Stimulated activated CD8-positive, alpha-beta memory T cell treated with anti-CD3 and anti-CD28 coated beads, Interleukin-7, amount 100 ng/mL, for 4 hours (primary cell): ENCODE results near the gene PGAM1.
"Not testable (repeated sequence)": the region's sequence is repeated elsewhere in the genome, so short reads cannot be mapped to it uniquely, and the experiment has no call there.

ENCODE experiments used
- DNase-seq, 2 donors: peaks; one replicate each; pipeline ENCODE4 v3.0.0-alpha.2; 2020; ENCODE audit warnings: low read depth in 2 of 2

PGAM1 gene

GRCh38 chr10:97425964-97426775, at the start of gene PGAM1:
TSS of gene PGAM1 (plus strand) at chr10:97426191. CDS start at chr10:97426308, 117 bp downstream.
- peak; percentile 89 to 95 for DNase-seq

GRCh38 chr10:97376413-97376812, 49.6 kb upstream of the PGAM1 start:
- no peak for DNase-seq

GRCh38 chr10:97378933-97379921, 46.8 kb upstream of the PGAM1 start:
- no peak for DNase-seq

GRCh38 chr10:97380516-97380915, 45.5 kb upstream of the PGAM1 start:
- DNase-seq = no peak

- DNase-seq = no peak
Measured at GRCh38 chr10:97381626-97382025, 44.4 kb upstream of the PGAM1 start.

- DNase-seq = no peak
Measured at GRCh38 chr10:97383159-97383558, 42.8 kb upstream of the PGAM1 start.

- DNase-seq = no peak
Measured at GRCh38 chr10:97384156-97384555, 41.8 kb upstream of the PGAM1 start.

- no peak for DNase-seq
Measured at GRCh38 chr10:97384641-97385040, 41.4 kb upstream of the PGAM1 start.

GRCh38 chr10:97385565-97385964, 40.4 kb upstream of the PGAM1 start:
- DNase-seq = no peak

- no peak for DNase-seq
Measured at GRCh38 chr10:97388152-97388551, 37.8 kb upstream of the PGAM1 start.

- no peak for DNase-seq
Measured at GRCh38 chr10:97390091-97390490, 35.9 kb upstream of the PGAM1 start.

- DNase-seq = no peak
Measured at GRCh38 chr10:97393034-97393573, 32.9 kb upstream of the PGAM1 start.

GRCh38 chr10:97396056-97396455, 29.9 kb upstream of the PGAM1 start:
- no peak for DNase-seq

GRCh38 chr10:97399843-97400545, 26.0 kb upstream of the PGAM1 start:
- DNase-seq = no peak

- DNase-seq = peak; percentile 67 to 83
Measured at GRCh38 chr10:97400665-97401454, 25.1 kb upstream of the PGAM1 start, which contains the start of gene RRP12. TSS of gene RRP12 (minus strand) at chr10:97401340. CDS start at chr10:97401231, 109 bp downstream.

GRCh38 chr10:97401455-97401919, 24.5 kb upstream of the PGAM1 start:
- no peak for DNase-seq

- no peak for DNase-seq
Measured at GRCh38 chr10:97404044-97404443, 21.9 kb upstream of the PGAM1 start.

- DNase-seq = no peak
Measured at GRCh38 chr10:97406064-97406463, 19.9 kb upstream of the PGAM1 start.

GRCh38 chr10:97406483-97406882, 19.5 kb upstream of the PGAM1 start:
- DNase-seq = not testable (repeated sequence)

GRCh38 chr10:97407211-97407951, 18.6 kb upstream of the PGAM1 start:
- DNase-seq = peak; percentile 48 to 59
